GM12874 (cell line): ENCODE measurements around the gene GSE1.

Experiments used
- TF ChIP-seq, protein P1 (sequence below): IDR thresholded peaks from 2 replicates; pipeline ENCODE4 v1.5.1; 2011; ENCODE audit warnings: low read depth, mild to moderate bottlenecking, control low read depth, low read length, moderate library complexity; ENCODE audit not compliant: insufficient read depth

Gene GSE1

DNA sequence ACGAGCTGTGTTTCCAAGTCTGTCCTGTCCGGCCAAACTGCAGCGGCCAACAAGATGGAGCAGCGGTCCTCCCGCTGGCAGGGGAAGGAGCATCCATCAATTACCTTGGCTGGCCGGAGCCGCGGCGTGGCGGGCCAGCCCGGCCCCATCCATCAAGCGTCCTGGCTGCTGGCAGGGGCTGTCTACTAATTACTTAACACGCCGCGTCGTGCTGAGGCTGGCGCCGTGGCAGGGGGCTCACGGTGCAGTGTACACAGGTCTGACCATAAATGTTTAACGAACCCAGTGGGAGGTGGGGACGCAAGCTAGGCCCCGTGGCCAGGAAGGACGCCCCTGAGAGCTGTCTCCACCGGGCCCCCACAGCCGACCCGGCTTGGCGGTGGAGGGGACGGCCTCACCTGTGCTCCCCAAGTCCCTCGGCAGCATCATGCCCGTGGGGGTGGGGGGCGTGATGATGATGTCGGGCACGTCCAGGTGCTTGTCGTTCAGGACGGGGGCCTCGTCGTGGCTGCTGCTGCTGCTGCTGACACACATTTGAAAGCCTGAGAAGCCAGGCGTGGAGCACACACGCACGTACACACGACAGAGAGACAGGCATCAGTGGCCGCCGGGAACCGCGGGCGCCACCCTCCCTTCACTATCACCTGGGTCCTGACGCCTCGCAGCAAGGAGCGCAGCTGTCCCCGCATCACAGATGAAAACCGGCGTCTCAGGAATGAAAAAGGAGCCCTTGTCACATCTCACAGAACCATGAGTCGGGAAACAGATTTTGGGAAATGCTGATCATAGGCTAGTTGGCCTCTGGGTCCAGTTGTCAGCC is 96.9 kb downstream of the GSE1 start:
- TF ChIP-seq, protein P1, sequence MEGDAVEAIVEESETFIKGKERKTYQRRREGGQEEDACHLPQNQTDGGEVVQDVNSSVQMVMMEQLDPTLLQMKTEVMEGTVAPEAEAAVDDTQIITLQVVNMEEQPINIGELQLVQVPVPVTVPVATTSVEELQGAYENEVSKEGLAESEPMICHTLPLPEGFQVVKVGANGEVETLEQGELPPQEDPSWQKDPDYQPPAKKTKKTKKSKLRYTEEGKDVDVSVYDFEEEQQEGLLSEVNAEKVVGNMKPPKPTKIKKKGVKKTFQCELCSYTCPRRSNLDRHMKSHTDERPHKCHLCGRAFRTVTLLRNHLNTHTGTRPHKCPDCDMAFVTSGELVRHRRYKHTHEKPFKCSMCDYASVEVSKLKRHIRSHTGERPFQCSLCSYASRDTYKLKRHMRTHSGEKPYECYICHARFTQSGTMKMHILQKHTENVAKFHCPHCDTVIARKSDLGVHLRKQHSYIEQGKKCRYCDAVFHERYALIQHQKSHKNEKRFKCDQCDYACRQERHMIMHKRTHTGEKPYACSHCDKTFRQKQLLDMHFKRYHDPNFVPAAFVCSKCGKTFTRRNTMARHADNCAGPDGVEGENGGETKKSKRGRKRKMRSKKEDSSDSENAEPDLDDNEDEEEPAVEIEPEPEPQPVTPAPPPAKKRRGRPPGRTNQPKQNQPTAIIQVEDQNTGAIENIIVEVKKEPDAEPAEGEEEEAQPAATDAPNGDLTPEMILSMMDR = no peak

DNA sequence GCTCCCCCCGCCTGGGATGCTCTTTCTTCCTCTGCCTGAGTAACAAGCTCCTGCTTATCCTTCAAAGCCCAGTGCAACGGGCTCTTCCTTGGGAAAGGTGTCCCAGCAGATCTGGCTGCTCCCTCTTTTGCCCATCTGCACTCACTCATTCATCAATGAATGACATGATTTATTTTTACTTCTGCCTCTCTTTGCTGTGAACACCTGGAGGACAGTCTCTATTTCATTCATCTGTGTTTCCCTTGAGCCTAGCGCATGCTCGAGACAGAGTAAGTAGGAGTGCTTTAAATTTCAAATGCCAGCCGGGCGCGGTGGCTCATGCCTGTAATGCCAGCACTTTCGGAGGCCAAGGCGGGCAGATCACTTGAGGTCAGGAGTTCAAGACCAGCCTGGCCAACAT is 97.6 kb downstream of the GSE1 start:
- TF ChIP-seq, protein P1 = no peak

DNA sequence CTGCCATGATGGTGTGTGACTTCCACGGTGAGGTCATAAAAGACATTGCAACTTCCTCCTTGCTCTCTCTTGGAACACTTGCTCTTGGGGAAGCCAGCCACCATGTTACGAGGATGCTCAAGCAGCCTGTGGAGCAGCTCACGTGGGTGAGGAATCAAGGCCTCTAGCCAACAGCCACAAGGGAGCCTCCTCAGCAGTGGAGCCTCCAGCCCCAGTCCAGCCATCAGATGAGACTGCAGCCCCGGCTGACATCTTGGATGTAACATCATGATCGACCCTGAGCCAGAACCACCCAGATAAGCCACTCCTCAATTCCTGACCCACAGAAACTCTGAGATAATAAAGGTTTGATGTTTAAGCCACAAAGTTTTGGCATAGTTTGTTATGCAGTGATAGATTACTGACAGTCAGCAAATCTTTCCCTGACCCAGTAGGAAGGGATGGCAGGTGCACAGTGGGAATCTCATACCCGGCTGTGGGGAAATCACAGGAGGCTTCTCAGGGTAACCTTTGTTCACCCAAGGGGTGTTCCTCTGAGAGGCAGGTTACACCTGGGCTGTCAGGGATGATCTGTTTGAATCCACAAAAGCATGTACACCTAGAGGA is 99.0 kb downstream of the GSE1 start:
- TF ChIP-seq, protein P1 = no peak

DNA sequence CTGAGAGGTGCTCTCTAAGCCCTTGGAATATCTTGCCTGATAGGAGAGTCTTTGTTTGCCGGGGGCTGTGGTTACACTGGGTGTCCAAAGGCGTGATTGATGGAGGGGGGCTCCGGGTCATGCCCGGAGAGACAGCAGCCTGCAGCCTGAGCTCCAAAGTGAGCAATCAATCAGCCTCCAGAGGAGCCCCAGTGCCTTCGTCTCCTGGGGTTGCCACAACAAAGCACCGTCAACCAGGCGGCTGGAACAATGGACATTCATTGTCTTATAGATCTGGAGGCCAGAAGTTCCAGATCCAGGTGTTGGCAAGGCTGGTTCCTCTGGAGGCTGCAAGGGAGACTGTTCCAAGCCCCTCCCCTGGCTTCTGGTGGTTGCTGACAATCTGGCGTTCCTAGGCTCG is 99.7 kb downstream of the GSE1 start:
- TF ChIP-seq, protein P1 = no peak

DNA sequence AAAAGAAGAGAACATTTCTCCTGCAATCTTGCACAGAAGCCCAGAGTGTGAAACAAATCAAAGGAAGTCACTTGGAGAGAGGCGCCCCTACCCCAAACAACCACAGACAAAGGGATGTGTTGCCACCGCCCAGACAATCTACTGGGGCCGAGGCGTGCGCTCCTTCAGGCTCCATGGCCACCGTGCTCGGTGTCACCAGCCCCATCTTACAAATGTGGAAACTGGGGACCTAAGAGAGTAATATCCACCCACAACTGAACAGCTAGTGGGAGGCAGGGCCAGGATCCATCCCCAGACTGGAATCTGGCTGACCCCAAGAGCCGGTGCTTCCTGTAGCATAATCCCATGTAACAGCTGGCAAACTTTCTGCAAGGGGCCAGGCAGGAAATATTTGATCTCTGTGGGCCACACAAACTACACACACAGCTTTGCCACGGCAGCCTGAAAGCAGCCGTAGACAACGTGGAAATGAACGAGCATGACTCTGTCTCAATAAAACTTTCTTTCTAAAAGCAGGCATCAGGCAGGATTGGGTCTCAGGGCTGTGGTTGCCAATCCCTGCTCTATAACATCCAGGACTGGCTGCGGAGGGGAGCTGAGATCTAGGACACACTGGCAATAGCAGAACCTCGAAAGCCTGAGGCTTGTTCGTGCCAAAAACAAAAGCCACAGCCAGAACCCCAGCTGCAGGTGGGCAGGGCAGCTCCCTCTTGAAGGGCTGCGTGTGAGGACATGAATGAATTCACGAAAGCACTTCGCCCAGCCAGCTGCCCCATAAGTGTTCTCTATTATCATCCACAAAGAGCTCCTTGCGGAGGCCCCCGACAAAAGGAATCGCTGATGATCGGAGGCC is 102.3 kb downstream of the GSE1 start:
- TF ChIP-seq, protein P1 = no peak

DNA sequence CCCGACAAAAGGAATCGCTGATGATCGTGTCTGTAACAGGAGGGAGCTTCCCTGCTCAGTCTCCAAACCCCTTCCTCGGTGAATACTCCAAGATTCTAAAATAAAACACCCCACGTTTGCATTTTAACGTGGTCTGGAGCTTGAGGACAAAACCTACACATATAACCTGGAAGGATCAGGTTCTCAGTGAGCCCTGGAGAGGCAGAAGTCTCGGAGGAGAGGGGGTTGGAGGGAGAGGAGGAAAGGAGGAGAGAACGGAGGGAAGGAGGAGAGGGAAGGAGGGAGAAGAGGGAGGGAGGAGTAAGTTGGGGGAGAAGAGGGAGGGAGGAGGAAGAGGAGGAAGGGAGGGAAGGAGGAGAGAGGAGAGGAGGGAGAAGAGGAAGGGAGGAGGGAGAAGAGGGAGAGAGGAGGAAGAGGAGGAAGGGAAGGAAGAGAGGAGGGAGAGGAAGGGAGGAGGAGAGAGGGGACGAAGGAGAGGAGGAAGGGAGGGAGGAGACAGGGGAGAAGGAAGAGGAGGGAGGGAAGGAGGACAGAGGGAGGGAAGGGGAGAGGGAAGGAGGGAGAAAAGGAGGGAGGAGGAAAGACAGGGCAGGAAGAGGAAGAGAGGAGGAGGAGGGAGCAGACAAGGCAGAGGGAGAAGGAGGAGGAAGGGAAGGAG is 103.0 kb downstream of the GSE1 start:
- TF ChIP-seq, protein P1 = no peak

DNA sequence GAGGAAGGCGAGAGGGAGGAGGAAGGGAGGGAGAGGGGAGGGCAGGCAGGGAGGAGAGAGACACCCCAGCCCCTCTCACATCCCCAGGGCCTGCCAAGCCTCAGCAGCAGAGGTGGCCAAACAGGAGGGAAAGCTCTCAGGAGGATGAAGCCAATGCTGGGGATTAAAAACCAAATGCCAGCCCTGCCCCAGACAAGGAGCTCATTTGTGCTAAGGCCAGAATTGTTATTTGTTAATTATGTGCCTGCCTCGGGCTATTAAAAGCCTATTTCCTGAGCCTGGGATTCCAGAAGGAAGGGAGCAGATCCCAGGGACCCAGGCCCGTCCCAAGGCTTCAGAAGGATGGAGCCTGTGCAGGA is 103.5 kb downstream of the GSE1 start:
- TF ChIP-seq, protein P1 = no peak
